Common myeloid progenitor, CD34-positive (primary cell): ENCODE results near the gene CHSY1.

Experiments used
- CTCF ChIA-PET: fragments of 350-600 bp; sonication (Branson Sonifier 250); formaldehyde crosslinking; loops from one replicate; lab custom pipeline; 2021; ENCODE audit warnings: antibody characterized with exemption; lab: Charles Lee
- POLR2A ChIA-PET: fragments of 350-600 bp; sonication (Branson Sonifier 250); formaldehyde crosslinking; loops from one replicate; lab custom pipeline; 2021; ENCODE audit warnings: antibody characterized with exemption; lab: Charles Lee
- DNase-seq, 3 donors: peaks; one replicate each; pipeline versions ENCODE4 v3.0.0 to v3.0.0-alpha.2; 2013
- H3K27ac ChIP-seq, 2 experiments: 1 replicate in 1 of 2; 2 replicates in 1 of 2; pipeline ENCODE4 v1.7.0; 2013; ENCODE audit warnings: inconsistent platforms in 2 of 2, low read length in 2 of 2, mild to moderate bottlenecking in 2 of 2, low read depth in 1 of 2, moderate library complexity in 1 of 2; ENCODE audit not compliant: severe bottlenecking in 2 of 2, insufficient read depth in 1 of 2, poor library complexity in 1 of 2
- H3K27me3 ChIP-seq, 5 experiments: replicated peaks in 2 of 5; 1 replicate in 3 of 5; 2 replicates in 2 of 5; pipeline versions ENCODE4 v1.6.1 to v1.7.0; 2013; ENCODE audit warnings: low read length in 4 of 5, mild to moderate bottlenecking in 2 of 5, moderate library complexity in 2 of 5, inconsistent platforms in 1 of 5; ENCODE audit not compliant: insufficient read depth in 5 of 5, control insufficient read depth in 4 of 5
- H3K36me3 ChIP-seq, 4 experiments: 1 replicate in 2 of 4; 2 replicates in 2 of 4; pipeline versions ENCODE4 v1.6.1 to v1.7.0; 2013; ENCODE audit warnings: low read length in 3 of 4, control low read depth in 1 of 4, mild to moderate bottlenecking in 1 of 4; ENCODE audit not compliant: control insufficient read depth in 4 of 4, insufficient read depth in 4 of 4
- H3K4me1 ChIP-seq, 4 experiments: 1 replicate in 3 of 4; 2 replicates in 1 of 4; pipeline versions ENCODE4 v1.6.1 to v1.7.1; 2013; ENCODE audit warnings: low read length in 3 of 4, mild to moderate bottlenecking in 3 of 4, control low read depth in 1 of 4, inconsistent platforms in 1 of 4, moderate library complexity in 1 of 4; ENCODE audit not compliant: control insufficient read depth in 4 of 4, insufficient read depth in 4 of 4; ENCODE audit errors: control extremely low read depth in 1 of 4
- H3K4me3 ChIP-seq, 7 experiments: 1 replicate in 4 of 7; 2 replicates in 3 of 7; pipeline versions ENCODE4 v1.5.1 to v1.7.0; 2013; ENCODE audit warnings: mild to moderate bottlenecking in 7 of 7, low read length in 6 of 7, moderate library complexity in 6 of 7, inconsistent platforms in 2 of 7, low read depth in 2 of 7, control low read depth in 1 of 7; ENCODE audit not compliant: insufficient read depth in 4 of 7, control insufficient read depth in 1 of 7; ENCODE audit errors: extremely low read depth in 1 of 7
- H3K9me3 ChIP-seq, 5 experiments: 1 replicate in 4 of 5; 2 replicates in 1 of 5; pipeline versions ENCODE4 v1.6.1 to v1.7.1; 2013; ENCODE audit warnings: low read length in 4 of 5, mild to moderate bottlenecking in 2 of 5, inconsistent platforms in 1 of 5, low read depth in 1 of 5, moderate library complexity in 1 of 5; ENCODE audit not compliant: control insufficient read depth in 4 of 5, insufficient read depth in 2 of 5; ENCODE audit errors: control extremely low read depth in 1 of 5
- WGBS: methylation state at CpG from one replicate; pipeline ENCODE4 v1.1.5; 2013; ENCODE audit not compliant: insufficient coverage; 5-methylcytosine and 5-hydroxymethylcytosine counted together

The CHSY1 gene

DNA sequence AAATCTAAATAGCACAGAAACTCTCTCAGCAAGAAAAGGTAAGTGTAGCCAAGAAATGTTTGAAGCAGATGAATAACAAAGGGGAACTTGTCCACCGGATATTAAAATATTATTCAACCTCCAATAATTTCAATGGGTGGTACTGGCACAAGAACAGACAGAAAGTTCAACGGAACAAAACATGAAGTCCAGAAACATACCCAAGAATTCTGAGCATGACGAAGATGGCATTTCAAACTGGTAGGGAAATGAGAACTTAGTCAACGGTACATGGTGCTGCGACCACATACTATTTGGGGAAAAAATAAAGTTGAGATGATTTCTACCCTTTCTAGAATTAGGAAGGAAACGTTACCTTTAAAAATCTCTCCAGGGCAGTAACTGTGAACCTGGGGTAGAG is 5.5 kb downstream of the CHSY1 start:
- no peaks in the 10 kb centered on the region for H3K27me3 ChIP-seq
- 22% methylated on average over 4 of the region's 6 CpGs for WGBS
- no peak for DNase-seq
- peaks cover 65 to 93% (median 87%) of the 10 kb centered on the region in 4 experiments for H3K4me1 ChIP-seq
- CTCF ChIA-PET, result interaction anchor here (1.0 to 1.8 kb wide), 3 partner anchors 106 to 118 kb away, joined by 3 to 5 read pairs (median 3); no protein-coding TSS in a partner anchor
- POLR2A ChIA-PET, result interaction anchor here (0.8 kb wide), 1 partner anchor 122 kb away, joined by 3 read pairs; no protein-coding TSS in a partner anchor
- no peaks in the 10 kb centered on the region for H3K9me3 ChIP-seq
- H3K36me3 ChIP-seq, result peaks cover 0 to 29% (median 3%) of the 10 kb centered on the region in 4 experiments
- peak overlapping the region in 1 of 2 experiments; percentile 29 for H3K27ac ChIP-seq
- H3K4me3 ChIP-seq, result peak overlapping the region in 4 of 7 experiments; percentile 1 to 51 (median 10)

DNA sequence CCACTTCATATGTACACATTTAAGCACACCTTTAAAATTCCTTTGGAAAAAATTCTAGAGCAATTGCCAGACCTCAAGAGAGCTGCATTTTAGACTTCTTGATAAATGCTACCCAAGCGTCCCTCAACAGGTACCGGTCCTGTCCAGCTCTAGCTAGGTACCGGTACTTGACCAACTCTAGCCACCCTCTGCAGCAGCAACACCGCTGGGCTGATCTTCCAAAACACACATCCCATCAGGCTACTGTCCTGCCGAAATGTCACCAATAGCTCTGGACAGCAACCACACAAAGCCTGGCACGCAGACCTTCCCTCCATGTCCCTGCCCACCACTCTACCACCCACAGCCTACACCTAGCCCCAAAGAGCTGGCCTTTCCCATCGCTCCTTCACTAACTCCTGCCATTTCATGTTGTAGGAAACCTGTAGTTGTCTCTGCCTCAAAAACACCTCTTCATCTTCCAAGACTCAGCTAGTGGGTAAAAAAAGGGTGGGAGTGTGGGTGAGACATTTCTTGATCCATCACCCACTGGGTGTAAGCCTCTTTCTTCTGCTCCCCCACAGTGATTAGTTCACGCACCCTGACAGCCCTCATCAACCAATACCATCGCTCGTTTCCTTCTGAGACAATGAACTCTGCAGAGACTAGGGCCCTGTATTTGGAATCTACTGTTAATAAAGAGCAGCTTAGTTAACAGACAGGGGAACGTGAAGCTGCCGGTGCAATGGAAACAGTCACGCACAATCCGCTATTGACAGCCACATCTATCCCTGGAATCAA is 6.8 kb downstream of the CHSY1 start:
- Histone ChIP-seq H3K9me3 (no peaks in the 10 kb centered on the region), H3K27ac (peak overlapping the region in 1 of 2 experiments; percentile 62), H3K36me3 (peaks cover 0 to 29% (median 3%) of the 10 kb centered on the region in 4 experiments), H3K4me3 (peak overlapping the region in 3 of 7 experiments; percentile 29 to 53 (median 34)), H3K4me1 (peaks cover 68 to 99% (median 90%) of the 10 kb centered on the region in 4 experiments), H3K27me3 (no peaks in the 10 kb centered on the region)
- WGBS, result 98% methylated on average over 10 of the region's 14 CpGs
- POLR2A ChIA-PET, result interaction anchor here (0.6 kb wide), 1 partner anchor 181 kb away, joined by 6 read pairs; no protein-coding TSS in a partner anchor
- no peak for DNase-seq
- CTCF ChIA-PET, result interaction anchor here (0.7 to 2.4 kb wide), 15 partner anchors 9 to 118 kb away, joined by 3 to 8 read pairs (median 4); no protein-coding TSS in a partner anchor

DNA sequence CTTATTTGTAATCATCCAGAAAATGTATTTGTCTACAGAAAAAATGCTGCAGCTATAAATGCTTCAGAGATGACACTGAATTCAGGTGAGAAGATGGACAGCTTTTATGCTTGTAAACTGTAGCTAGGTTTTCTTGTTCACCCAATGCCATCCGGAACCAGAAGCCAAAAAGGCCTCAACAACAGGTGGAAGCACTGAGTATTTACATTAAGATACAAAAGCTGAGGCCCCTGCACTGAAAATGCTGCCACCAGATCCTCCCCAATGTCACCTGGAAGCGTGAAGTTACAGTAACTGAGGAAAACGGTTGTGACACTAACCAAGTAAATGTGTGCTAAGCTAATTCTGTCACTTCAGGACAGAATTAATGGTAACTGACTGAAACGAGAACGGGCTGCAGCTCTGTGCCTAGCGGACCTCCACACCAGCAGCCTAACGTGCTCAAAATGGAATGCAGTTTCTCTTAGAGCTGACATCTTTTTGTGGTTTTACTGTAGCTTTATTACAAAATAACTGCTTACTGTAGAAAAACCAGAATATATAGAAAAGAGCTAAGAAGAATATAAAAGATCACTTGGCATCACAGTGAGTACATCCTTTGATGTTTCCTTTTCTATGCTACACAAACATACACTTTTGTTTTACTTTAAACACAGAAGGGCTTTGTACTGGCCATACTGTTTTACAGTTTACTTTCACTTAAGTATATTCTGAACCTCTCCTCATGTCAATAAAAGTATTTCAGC is 7.6 kb downstream of the CHSY1 start:
- CTCF ChIA-PET, result interaction anchor here (0.7 to 2.4 kb wide), 18 partner anchors 8 to 154 kb away, joined by 3 to 8 read pairs (median 4); no protein-coding TSS in a partner anchor
- H3K4me3 ChIP-seq, result peak overlapping the region in 4 of 7 experiments; percentile 29 to 53 (median 32)
- peak overlapping the region; percentile 62 to 72 for H3K27ac ChIP-seq

DNA sequence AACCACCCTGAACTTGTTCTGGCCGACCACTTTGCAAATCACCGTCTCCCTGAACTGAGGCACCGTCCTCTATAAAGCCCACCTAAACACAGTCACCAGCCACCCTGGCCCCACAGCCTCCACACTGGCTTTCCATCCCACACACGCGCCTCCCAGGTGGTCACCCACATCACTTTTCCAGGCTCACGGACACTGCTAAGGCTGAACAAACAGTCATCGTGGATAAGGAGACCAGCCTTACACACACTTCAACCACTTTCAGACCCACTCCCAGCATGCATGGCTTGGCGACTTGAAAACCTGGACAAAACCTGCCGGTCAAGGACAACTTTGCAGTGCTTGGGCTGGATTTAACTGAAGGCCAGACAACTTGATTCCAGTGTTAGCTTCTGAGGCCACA is 8.4 kb downstream of the CHSY1 start:
- Histone ChIP-seq H3K27ac (peak overlapping the region; percentile 72 to 86), H3K4me1 (peaks cover 69 to 100% (median 88%) of the 10 kb centered on the region in 4 experiments), H3K4me3 (peak overlapping the region in 3 of 7 experiments; percentile 27 to 62 (median 54)), H3K27me3 (no peaks in the 10 kb centered on the region), H3K9me3 (no peaks in the 10 kb centered on the region), H3K36me3 (peaks cover 0 to 25% (median 3%) of the 10 kb centered on the region in 4 experiments)
- ChIA-PET CTCF (interaction anchor here (0.8 to 2.4 kb wide), 11 partner anchors 7 to 155 kb away, joined by 3 to 8 read pairs (median 4); no protein-coding TSS in a partner anchor), POLR2A (interaction anchor here (0.5 to 1.2 kb wide), 4 partner anchors 9 to 122 kb away, joined by 3 to 6 read pairs (median 3); partner anchors contain the start of gene CHSY1)
- 87% methylated on average over 9 of the region's 9 CpGs for WGBS
- DNase-seq, result no peak

More for the DNA sequence above, 7.6 kb downstream of the CHSY1 start:
- H3K27me3 ChIP-seq, result no peaks in the 10 kb centered on the region
- WGBS, result 32% methylated on average over 6 of the region's 7 CpGs
- peaks cover 66 to 100% (median 89%) of the 10 kb centered on the region in 4 experiments for H3K4me1 ChIP-seq
- POLR2A ChIA-PET, result interaction anchor here (0.5 to 0.8 kb wide), 2 partner anchors 77 to 123 kb away, joined by 3 read pairs; no protein-coding TSS in a partner anchor
- H3K36me3 ChIP-seq, result peaks cover 0 to 25% (median 3%) of the 10 kb centered on the region in 4 experiments
- DNase-seq, result peak in 2 of 3 donors; percentile 43 to 53
- no peaks in the 10 kb centered on the region for H3K9me3 ChIP-seq

DNA sequence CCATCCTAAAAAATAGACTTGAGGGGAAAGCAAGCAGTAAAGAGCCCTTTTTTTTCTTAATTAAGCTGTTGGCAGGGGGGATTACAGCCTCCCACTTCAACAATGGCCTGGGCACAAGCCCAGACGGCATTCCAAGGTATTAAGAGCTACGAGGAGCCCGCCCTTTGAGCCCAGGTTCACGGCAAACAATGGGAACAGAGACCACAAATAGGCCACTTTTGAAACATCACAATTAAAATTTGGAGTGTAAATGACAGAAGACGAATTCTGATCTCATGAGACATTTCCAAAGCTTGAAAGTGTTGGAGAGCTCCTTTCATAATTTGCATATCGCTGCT is 8.9 kb downstream of the CHSY1 start:
- H3K27ac ChIP-seq, result peak overlapping the region; percentile 72 to 86

More for the DNA sequence above, 8.9 kb downstream of the CHSY1 start:
- Histone ChIP-seq H3K9me3 (no peaks in the 10 kb centered on the region), H3K27me3 (no peaks in the 10 kb centered on the region), H3K4me3 (peak overlapping the region in 6 of 7 experiments; percentile 23 to 62 (median 40)), H3K36me3 (peaks cover 0 to 21% (median 2%) of the 10 kb centered on the region in 4 experiments), H3K4me1 (peaks cover 69 to 99% (median 84%) of the 10 kb centered on the region in 4 experiments)
- POLR2A ChIA-PET, result interaction anchor here (0.7 to 1.2 kb wide), 4 partner anchors 9 to 76 kb away, joined by 3 to 6 read pairs (median 3); partner anchors contain the start of gene CHSY1
- CTCF ChIA-PET, result interaction anchor here (0.8 to 2.3 kb wide), 13 partner anchors 9 to 412 kb away, joined by 3 to 9 read pairs (median 4); partner anchors contain the start of gene CHSY1
- no peak for DNase-seq
- 72% methylated on average over 6 of the region's 6 CpGs for WGBS
